Measurements from ENCODE around the gene ZNF419. TPM values are rescaled to one million over a fixed set of nuclear protein-coding genes. Genes with fewer than 3 reads are reported as not detected.
A peak's percentile ranks its signal among the peaks of the same experiment; 100 is the strongest.
"Not testable (repeated sequence)": the region's sequence is repeated elsewhere in the genome, so short reads cannot be mapped to it uniquely, and the experiment has no call there.

ZNF419 gene
- total RNA-seq, 4 donors from 2014 or later = 7.9 to 20.4 (median 8.9) TPM

DNA sequence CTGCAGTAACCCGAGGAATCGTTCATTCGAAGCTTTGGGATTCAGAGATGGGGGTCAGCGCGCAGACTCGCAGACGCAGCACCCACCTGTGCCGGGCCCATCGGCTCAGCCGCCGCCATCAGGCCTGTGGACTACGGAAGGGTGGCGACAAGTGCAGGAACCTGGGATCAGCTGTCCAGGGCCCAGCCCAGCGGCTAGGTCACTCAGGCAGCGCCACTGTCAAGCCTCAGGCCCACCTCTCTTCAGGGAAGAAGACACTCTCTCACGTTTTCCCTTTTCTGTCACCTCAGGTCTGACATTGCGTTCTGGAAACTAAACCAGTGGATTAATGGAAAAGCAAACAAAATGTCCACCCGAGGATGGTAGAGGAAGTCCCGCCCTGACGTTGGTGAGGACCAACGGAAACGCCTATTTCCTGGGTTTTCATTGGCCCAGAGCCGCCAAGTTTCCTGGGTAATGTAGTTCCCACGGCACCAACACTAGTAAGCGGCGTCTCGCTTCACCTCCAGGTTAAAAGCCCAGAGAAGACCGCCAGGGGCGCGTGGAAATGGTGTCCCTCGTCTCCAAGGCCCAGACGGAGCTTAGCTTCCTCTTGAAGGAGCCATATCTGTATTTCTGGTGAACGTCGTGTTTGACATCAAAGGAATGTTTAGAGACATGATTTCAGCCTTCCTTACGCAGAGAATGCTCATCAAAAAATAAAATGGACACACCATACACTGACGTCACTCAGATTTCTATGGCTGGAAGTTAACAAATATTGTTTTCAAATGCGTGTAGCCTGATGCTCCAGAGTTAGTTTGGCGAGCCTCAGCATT is 10.2 kb upstream of the ZNF419 start, which contains the start of gene ZNF772:
TSS of gene ZNF772 (minus strand) at position 376 of the 818 bp plus-strand sequence. CDS start at position 119, 257 bp downstream.
- peak within 1 kb of the TSS; percentile 59 for H3K27ac ChIP-seq
- peak; percentile 90 to 92 for DNase-seq (ENCODE audit: low spot score in 2 of 2)
- 8% methylated on average over 21 of the region's 38 CpGs for WGBS

DNA sequence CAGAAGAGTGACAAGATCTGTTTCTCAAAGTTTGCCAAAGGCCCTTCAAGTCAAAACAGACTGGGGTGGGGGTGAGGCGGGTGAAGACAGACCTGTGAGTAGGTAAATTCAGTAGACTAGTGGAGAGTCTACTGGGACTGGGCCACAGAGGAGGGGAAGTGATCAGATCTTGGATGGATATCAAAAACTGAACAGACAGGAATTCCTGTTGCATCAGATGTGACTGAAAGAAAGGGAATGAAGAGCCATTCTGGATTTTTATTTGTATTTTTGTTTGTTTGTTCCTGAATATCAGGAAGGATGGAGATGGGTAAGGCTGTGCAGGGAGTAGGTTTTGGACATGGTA is 722 bp downstream of the ZNF419 start:
- not testable (repeated sequence) for DNase-seq (ENCODE audit: low spot score in 2 of 2); H3K27me3 ChIP-seq; H3K9me3 ChIP-seq; H3K4me1 ChIP-seq; H3K27ac ChIP-seq
- Histone ChIP-seq H3K36me3 (peaks cover 30% of the 10 kb centered on the region), H3K4me3 (peak overlapping the region; percentile 71)
- WGBS = 0% methylated on average over 1 of the region's 1 CpG

More for the DNA sequence above, 10.2 kb upstream of the ZNF419 start, which contains the start of gene ZNF772:
- peaks cover 34% of the 10 kb centered on the region for H3K36me3 ChIP-seq
- peaks cover 7% of the 10 kb centered on the region for H3K4me1 ChIP-seq
- peak within 1 kb of the TSS; percentile 66 for H3K4me3 ChIP-seq
- H3K9me3 ChIP-seq = peaks cover 35% of the 10 kb centered on the region
- no peaks in the 10 kb centered on the region for H3K27me3 ChIP-seq
- TF ChIP-seq CTCF (IDR thresholded peaks at IDR 0.05) = peak in 1 of 2 donors; percentile 65
- TF ChIP-seq POLR2A (IDR thresholded peaks at IDR 0.05) = no peak

- H3K36me3 ChIP-seq; DNase-seq (ENCODE audit: low spot score in 2 of 2); H3K9me3 ChIP-seq; H3K4me1 ChIP-seq; H3K27me3 ChIP-seq; H3K27ac ChIP-seq: not testable (repeated sequence)
- H3K4me3 ChIP-seq = peak overlapping the region; percentile 77
Observed at GRCh38 chr19:57499332-57499679, 11.8 kb downstream of the ZNF419 start.

DNA sequence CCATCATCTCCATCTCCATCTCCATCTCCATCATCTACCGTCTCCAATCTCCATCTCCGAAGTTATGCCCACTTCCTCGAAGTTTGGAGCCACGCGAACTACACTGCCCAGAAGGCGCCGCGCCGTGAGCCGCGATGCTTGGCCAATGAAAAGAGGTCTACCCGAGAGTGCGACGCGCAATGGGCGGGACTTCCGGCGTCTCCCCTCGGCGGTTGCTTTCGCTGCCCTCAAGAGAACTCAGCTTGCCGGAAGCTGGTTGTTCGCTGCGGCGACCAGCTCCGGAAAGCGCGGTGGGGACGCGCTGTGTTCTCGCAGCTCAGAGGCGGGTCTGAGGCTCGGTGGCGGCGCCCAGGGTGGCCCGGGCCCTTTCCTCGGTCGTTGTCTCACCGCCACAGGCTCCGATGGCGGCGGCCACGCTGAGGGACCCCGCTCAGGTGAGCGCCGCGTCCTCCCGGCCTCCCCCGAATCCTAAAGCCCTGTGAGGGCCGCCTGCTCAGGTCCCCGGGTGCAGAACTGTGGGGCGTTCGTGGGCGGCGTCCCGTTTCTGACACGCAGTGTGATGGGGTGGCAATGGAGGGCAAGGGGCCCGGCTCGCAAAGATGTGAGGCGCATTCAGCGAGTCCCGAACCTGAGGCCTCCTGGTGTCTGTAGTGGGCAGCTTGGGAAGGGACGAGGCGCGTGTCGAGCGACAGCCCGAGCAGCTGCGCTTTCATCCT is 12.3 kb downstream of the ZNF419 start, which contains the start of gene ZNF773:
TSS of gene ZNF773 (plus strand) at position 259 of the 716 bp plus-strand sequence. CDS start at position 402, 143 bp downstream.
- WGBS = 3% methylated on average over 47 of the region's 69 CpGs
- not testable (repeated sequence) for H3K27me3 ChIP-seq, H3K9me3 ChIP-seq, H3K4me1 ChIP-seq
- peak within 1 kb of the TSS; percentile 77 for H3K4me3 ChIP-seq
- peak; percentile 97 for DNase-seq (ENCODE audit: low spot score in 2 of 2)
- H3K27ac ChIP-seq = peak within 1 kb of the TSS; percentile 92
- TF ChIP-seq POLR2A (IDR thresholded peaks at IDR 0.05) (peak in 1 of 2 donors; percentile 61), POLR2AphosphoS5 (IDR thresholded peaks at IDR 0.05) (peak in 2 of 3 donors; percentile 56 to 88)
- peaks cover 11% of the 10 kb centered on the region for H3K36me3 ChIP-seq

DNA sequence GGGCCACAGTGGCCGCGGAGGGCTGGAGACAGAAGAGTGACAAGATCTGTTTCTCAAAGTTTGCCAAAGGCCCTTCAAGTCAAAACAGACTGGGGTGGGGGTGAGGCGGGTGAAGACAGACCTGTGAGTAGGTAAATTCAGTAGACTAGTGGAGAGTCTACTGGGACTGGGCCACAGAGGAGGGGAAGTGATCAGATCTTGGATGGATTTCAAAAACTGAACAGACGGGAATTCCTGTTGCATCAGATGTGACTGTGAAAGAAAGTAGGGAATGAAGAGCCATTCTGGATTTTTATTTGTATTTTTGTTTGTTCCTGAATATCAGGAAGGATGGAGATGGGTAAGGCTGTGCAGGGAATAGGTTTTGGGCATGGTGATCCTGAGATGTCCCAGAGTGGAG is 12.8 kb downstream of the ZNF419 start:
- WGBS = 4% methylated on average over 2 of the region's 4 CpGs
- not testable (repeated sequence) for H3K4me1 ChIP-seq; H3K27ac ChIP-seq; DNase-seq (ENCODE audit: low spot score in 2 of 2); H3K27me3 ChIP-seq; H3K9me3 ChIP-seq
- peaks cover 16% of the 10 kb centered on the region for H3K36me3 ChIP-seq
- peak overlapping the region; percentile 77 for H3K4me3 ChIP-seq

DNA sequence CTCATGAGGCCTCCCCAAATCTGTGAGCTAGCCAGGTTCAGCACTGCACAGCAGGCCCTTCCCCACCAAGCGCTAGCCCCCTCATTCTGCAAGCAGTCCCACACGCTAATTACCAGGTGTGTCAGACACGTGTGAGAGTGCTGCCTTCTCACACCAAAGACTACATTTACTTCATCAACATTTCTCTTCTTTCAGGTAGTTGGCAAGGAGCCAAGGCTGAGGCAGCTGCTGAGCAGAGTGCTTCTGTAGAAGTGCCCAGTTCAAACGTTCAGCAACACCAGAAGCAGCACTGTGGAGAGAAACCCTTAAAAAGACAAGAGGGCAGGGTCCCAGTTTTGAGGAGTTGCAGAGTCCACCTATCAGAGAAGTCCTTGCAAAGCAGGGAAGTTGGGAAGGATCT is 18.6 kb downstream of the ZNF419 start:
- Histone ChIP-seq H3K27me3 (no peaks in the 10 kb centered on the region), H3K4me3 (no peak overlapping the region), H3K36me3 (peaks cover 46% of the 10 kb centered on the region), H3K9me3 (peaks cover 11% of the 10 kb centered on the region), H3K27ac (no peak overlapping the region), H3K4me1 (no peaks in the 10 kb centered on the region)
- no peak for TF ChIP-seq POLR2AphosphoS5 (IDR thresholded peaks at IDR 0.05)
- 87% methylated on average over 4 of the region's 4 CpGs for WGBS
- no peak for DNase-seq (ENCODE audit: low spot score in 2 of 2)

GRCh38 chr19:57511484-57511883 is 23.9 kb downstream of the ZNF419 start:
- peaks cover 47% of the 10 kb centered on the region for H3K9me3 ChIP-seq
- DNase-seq (ENCODE audit: low spot score in 2 of 2) = no peak
- H3K27me3 ChIP-seq = no peaks in the 10 kb centered on the region
- H3K36me3 ChIP-seq = peaks cover 55% of the 10 kb centered on the region
- TF ChIP-seq POLR2A (IDR thresholded peaks at IDR 0.05) (no peak), EP300 (IDR thresholded peaks at IDR 0.05) (no peak), POLR2AphosphoS5 (IDR thresholded peaks at IDR 0.05) (no peak), CTCF (IDR thresholded peaks at IDR 0.05) (no peak)
- no peak overlapping the region for H3K4me3 ChIP-seq
- H3K27ac ChIP-seq = no peak overlapping the region
- H3K4me1 ChIP-seq = no peaks in the 10 kb centered on the region

Data from suprapubic skin (tissue), 4 donors.